ENCODE measurements around the gene RCBTB2. TPM values are rescaled to one million over a fixed set of nuclear protein-coding genes. Genes with fewer than 3 reads are reported as not detected.

Gene RCBTB2
- total and polyA plus RNA-seq, 12 donors = 9.8 to 36.4 (median 16.9) TPM

- no peak overlapping the region for H3K27ac ChIP-seq
- H3K4me3 ChIP-seq = peak overlapping the region in 1 of 4 donors; percentile 2
- peaks cover 0 to 29% of the 10 kb centered on the region in 2 donors for H3K4me1 ChIP-seq (replicated peaks in 1 of 2)
Measured at GRCh38 chr13:48528720-48529119, 4.2 kb downstream of the RCBTB2 start.

GRCh38 chr13:48527955-48528354 lies 4.9 kb downstream of the RCBTB2 start:
- Histone ChIP-seq H3K27ac (no peak overlapping the region), H3K36me3 (replicated peaks in 1 of 2) (no peaks in the 10 kb centered on the region), H3K27me3 (no peaks in the 10 kb centered on the region), H3K9me3 (replicated peaks in 1 of 3) (no peaks in the 10 kb centered on the region), H3K4me1 (replicated peaks in 1 of 2) (peaks cover 0 to 37% of the 10 kb centered on the region in 2 donors), H3K4me3 (no peak overlapping the region)
- no peak for DNase-seq
- intact Hi-C loops (cut with DNase I) = loop anchor here in 1 of 2 donors (10.0 kb wide), 1 partner anchor 47 kb away; no protein-coding TSS in a partner anchor
- no peak for TF ChIP-seq POLR2A (IDR thresholded peaks at IDR 0.05)
- TF ChIP-seq, protein P1, sequence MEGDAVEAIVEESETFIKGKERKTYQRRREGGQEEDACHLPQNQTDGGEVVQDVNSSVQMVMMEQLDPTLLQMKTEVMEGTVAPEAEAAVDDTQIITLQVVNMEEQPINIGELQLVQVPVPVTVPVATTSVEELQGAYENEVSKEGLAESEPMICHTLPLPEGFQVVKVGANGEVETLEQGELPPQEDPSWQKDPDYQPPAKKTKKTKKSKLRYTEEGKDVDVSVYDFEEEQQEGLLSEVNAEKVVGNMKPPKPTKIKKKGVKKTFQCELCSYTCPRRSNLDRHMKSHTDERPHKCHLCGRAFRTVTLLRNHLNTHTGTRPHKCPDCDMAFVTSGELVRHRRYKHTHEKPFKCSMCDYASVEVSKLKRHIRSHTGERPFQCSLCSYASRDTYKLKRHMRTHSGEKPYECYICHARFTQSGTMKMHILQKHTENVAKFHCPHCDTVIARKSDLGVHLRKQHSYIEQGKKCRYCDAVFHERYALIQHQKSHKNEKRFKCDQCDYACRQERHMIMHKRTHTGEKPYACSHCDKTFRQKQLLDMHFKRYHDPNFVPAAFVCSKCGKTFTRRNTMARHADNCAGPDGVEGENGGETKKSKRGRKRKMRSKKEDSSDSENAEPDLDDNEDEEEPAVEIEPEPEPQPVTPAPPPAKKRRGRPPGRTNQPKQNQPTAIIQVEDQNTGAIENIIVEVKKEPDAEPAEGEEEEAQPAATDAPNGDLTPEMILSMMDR (IDR thresholded peaks at IDR 0.05) = no peak
- 63 to 73% (median 71%) methylated on average over 2 of the region's 2 CpGs for WGBS, 4 donors

More at GRCh38 chr13:48528720-48529119, 4.2 kb downstream of the RCBTB2 start:
- Histone ChIP-seq H3K9me3 (replicated peaks in 1 of 3) (no peaks in the 10 kb centered on the region), H3K36me3 (replicated peaks in 1 of 2) (no peaks in the 10 kb centered on the region), H3K27me3 (no peaks in the 10 kb centered on the region)
- TF ChIP-seq, protein P1 (IDR thresholded peaks at IDR 0.05) = no peak
- no peak for TF ChIP-seq POLR2A (IDR thresholded peaks at IDR 0.05)
- DNase-seq = no peak
- 77 to 84% (median 80%) methylated on average over 3 of the region's 3 CpGs for whole genome bisulfite sequencing, 4 donors
- intact Hi-C loops (cut with DNase I) = loop anchor here in 1 of 2 donors (10.0 kb wide), 1 partner anchor 46 kb away; no protein-coding TSS in a partner anchor

GRCh38 chr13:48526286-48526685 lies 6.6 kb downstream of the RCBTB2 start:
- Histone ChIP-seq H3K27ac (no peak overlapping the region), H3K4me1 (replicated peaks in 1 of 2) (peaks cover 0 to 40% of the 10 kb centered on the region in 2 donors), H3K27me3 (no peaks in the 10 kb centered on the region), H3K9me3 (replicated peaks in 1 of 3) (no peaks in the 10 kb centered on the region), H3K36me3 (replicated peaks in 1 of 2) (no peaks in the 10 kb centered on the region), H3K4me3 (no peak overlapping the region)
- intact Hi-C loops (cut with DNase I) = loop anchor here in 1 of 2 donors (10.0 kb wide), 1 partner anchor 49 kb away; no protein-coding TSS in a partner anchor
- TF ChIP-seq POLR2A (IDR thresholded peaks at IDR 0.05) = no peak
- TF ChIP-seq, protein P1 (IDR thresholded peaks at IDR 0.05) = no peak
- DNase-seq = no peak
- 90 to 95% (median 95%) methylated on average over 10 of the region's 10 CpGs for WGBS, 4 donors

DNA sequence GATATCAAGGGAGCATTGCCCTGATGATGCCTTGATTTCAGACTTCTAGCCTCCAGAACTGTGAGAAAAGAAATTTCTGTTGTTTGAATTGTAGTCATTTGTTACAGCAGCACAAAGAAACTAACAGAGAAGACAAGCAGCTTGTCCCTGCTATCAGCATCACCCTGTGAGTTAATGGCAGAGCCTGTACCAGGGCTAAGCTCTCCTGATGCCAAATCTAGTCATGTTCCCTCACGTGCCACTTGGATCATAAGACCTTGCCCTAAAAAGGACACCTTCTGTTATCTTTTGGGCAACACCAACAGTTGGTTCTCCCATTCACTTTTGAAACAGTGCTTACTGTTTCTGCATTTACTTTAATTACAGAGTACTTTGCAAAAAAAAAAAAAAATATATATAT lies 14.8 kb downstream of the RCBTB2 start:
- WGBS, 4 donors = 55 to 64% (median 56%) methylated on average over 1 of the region's 1 CpG
- H3K4me3 ChIP-seq = no peak overlapping the region
- no peaks in the 10 kb centered on the region for H3K27me3 ChIP-seq
- intact Hi-C loops (cut with DNase I) = no loop called here
- no peak for DNase-seq
- peaks cover 0 to 10% of the 10 kb centered on the region in 2 donors for H3K4me1 ChIP-seq (replicated peaks in 1 of 2)
- no peak overlapping the region for H3K27ac ChIP-seq
- TF ChIP-seq, protein P1 (IDR thresholded peaks at IDR 0.05) = no peak
- no peaks in the 10 kb centered on the region for H3K9me3 ChIP-seq (replicated peaks in 1 of 3)
- no peaks in the 10 kb centered on the region for H3K36me3 ChIP-seq (replicated peaks in 1 of 2)
